ACC112 (cell line): ENCODE results near the gene NAPB.
A peak's percentile ranks its signal among the peaks of the same experiment; 100 is the strongest.

Experiments used
- H2AFZ ChIP-seq: fragments of 200-600 bp; sonication (generic); one replicate; pipeline ENCODE4 v1.6.0; 2017; ENCODE audit warnings: antibody characterized with exemption, low read length; ENCODE audit not compliant: unreplicated experiment
- H3K27ac ChIP-seq: fragments of 200-600 bp; sonication (generic); 2 replicates; pipeline ENCODE4 v1.5.1; 2014; ENCODE audit warnings: low read depth, mild to moderate bottlenecking, antibody characterized with exemption, low read length, moderate library complexity
- H3K27me3 ChIP-seq: fragments of 200-600 bp; sonication (generic); 2 replicates; pipeline ENCODE4 v1.6.1; 2014; ENCODE audit warnings: mild to moderate bottlenecking, antibody characterized with exemption, low read length, moderate library complexity, mixed read lengths; ENCODE audit not compliant: insufficient read depth
- H3K36me3 ChIP-seq: fragments of 200-600 bp; sonication (generic); 2 replicates; pipeline ENCODE4 v1.6.1; 2016; ENCODE audit warnings: mild to moderate bottlenecking, antibody characterized with exemption, low read length, moderate library complexity, mixed read lengths; ENCODE audit not compliant: insufficient read depth
- H3K4me1 ChIP-seq: fragments of 200-600 bp; sonication (generic); one replicate; pipeline ENCODE4 v1.6.1; 2016; ENCODE audit warnings: low read length, mixed read lengths; ENCODE audit not compliant: insufficient read depth, unreplicated experiment, control insufficient read depth
- H3K4me3 ChIP-seq: fragments of 200-600 bp; sonication (generic); 2 replicates; pipeline ENCODE4 v1.5.1; 2014; ENCODE audit warnings: mild to moderate bottlenecking, low read depth, low read length
- H3K79me2 ChIP-seq: fragments of 200-600 bp; sonication (generic); one replicate; pipeline ENCODE4 v1.6.0; 2016; ENCODE audit warnings: low read length; ENCODE audit not compliant: control insufficient read depth, unreplicated experiment, insufficient read depth

The NAPB gene

DNA sequence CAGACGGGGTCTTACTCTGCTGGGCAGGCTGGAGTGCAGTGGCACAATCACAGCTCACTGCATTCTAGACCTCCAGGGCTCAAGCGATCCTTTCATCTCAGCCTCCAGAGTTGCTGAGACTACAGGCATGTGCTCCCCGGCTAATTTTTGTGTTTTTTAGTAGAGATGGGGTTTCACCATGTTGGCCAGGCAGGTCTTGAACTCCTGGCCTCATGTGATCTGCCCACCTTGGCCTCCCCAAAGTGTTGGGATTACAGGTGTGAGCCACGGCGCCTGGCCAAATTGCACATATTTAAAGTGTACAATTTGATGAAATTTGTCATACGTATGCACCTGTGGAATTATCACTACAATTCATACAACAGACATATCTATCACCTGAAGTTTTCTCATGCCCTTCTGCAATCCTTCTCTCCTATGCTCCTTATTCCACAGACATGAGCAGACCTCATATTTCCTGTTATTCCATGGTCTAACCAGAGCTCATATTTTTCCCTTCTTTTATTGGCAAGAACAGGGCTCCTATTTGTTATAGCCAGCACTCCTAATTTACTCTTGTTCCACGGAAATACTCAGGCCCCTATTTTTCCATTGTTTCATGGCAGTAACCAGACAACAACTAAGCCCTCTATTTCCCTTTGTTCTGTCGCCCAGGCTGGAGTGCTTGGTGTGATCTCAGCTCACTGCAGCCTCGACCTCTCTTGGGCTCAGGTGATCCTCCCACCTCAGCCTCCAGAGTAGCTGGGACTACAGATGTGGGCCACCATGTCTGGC, 16.0 kb upstream of the NAPB start:
- H3K4me3 ChIP-seq = no peak overlapping the region
- H2AFZ ChIP-seq = no peak overlapping the region
- H3K79me2 ChIP-seq = no peaks in the 10 kb centered on the region
- no peaks in the 10 kb centered on the region for H3K36me3 ChIP-seq
- H3K27ac ChIP-seq = no peak overlapping the region
- H3K27me3 ChIP-seq = peaks cover 21% of the 10 kb centered on the region
- no peaks in the 10 kb centered on the region for H3K4me1 ChIP-seq

DNA sequence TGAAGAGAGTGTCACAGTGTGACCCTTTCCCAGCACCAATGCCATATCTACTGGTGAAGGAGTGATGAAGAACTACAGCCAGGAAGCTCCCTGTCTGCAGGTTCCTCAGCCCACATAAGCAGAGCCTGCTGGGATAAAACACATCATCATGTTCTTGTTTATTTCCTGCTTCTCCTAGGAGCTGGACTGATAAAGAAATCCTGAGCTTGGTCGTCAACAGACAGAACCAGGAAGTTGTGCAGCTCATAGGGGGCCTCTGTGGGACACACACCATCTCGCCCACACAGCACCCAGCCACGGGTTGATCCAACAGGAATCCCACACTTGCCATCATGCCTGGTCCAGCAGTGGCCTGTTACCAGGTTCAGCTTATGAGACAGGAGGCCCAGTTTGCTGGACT, 15.4 kb upstream of the NAPB start:
- no peak overlapping the region for H3K27ac ChIP-seq
- H3K36me3 ChIP-seq = no peaks in the 10 kb centered on the region
- no peak overlapping the region for H3K4me3 ChIP-seq
- peaks cover 21% of the 10 kb centered on the region for H3K27me3 ChIP-seq
- H3K4me1 ChIP-seq = no peaks in the 10 kb centered on the region
- H3K79me2 ChIP-seq = no peaks in the 10 kb centered on the region
- H2AFZ ChIP-seq = no peak overlapping the region

DNA sequence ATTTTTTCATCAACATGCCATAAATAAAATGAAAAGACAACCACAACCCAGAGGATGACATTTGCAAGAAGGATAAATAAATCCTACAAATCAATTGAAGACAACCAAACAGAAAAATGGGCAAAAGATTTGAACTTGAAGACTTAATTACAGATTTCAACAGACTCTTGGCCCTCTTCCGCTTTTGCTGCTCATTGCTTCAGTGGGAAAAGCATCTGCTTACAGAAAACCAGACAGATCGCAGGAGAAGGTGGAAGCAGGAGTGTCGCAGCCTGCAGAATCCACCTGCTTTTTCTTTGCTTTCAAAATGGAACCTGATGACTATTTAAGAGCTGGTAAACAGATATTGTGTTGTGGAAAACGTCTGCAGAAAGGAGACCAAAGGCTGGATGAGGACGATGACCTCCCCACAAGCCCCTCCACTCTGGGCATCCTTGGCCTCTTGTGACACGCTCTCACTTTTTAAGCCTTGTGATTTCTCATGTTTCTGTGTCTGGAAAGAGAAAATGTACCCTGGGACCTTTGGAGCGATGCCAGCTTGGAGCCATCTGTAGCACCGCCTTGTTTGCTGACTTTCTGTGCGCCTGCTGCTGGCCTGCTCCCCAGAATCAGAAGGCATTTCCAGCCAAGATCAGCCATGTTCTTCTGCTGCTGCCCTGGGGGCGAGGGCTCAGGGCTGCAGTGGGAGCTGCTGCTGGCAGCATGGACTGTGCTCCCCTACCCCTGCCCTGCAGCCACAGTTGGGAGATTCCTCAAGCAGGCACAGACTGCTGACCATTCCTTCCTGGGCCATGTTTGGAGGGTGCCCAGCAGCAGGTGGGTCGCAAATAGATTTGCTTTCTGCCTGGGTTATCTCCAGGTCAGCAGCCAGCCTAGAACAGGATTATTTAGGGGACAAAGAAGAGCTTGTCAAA, 14.6 kb upstream of the NAPB start:
- Histone ChIP-seq H3K4me3 (no peak overlapping the region), H2AFZ (no peak overlapping the region), H3K36me3 (no peaks in the 10 kb centered on the region), H3K4me1 (no peaks in the 10 kb centered on the region), H3K79me2 (no peaks in the 10 kb centered on the region), H3K27ac (no peak overlapping the region), H3K27me3 (peaks cover 21% of the 10 kb centered on the region)

DNA sequence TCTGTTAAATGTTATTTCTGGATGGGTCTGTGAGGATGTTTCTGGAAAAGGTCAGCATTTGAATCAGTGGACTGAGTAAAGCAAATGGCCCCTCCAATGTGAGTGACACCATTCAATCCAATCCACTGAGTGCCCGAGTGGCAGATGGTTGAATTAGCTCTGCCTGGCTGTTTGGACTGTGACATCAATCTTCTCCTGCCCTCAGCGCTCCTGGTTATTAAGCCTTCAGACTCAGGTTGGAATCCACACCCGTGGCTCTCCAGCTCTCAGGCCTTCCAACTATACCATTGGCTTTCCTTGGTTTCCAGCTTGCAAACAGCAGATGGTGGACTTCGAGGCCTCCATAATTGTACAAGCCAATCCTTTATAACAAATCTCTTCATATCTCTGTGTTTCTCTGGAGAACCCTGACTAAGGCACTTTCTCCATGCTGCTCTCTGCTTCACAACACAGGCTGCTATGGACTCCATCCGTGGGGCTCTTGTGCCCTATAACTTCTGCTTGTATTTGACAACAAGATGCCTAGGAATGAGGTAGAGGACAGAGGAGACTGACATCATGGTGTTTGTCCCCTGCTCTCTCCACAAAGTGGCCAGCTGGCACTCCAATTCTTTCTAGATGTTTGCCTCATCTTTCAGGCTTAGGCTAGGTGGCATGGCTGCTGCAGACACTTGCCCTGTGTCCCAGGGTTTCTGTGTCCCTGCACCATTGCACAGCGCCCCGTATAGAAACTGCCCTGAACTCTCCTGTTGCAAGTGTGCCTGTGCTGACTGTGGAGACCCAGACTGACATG, 13.4 kb upstream of the NAPB start:
- Histone ChIP-seq H2AFZ (no peak overlapping the region), H3K36me3 (no peaks in the 10 kb centered on the region), H3K27me3 (peaks cover 21% of the 10 kb centered on the region), H3K4me3 (no peak overlapping the region), H3K79me2 (no peaks in the 10 kb centered on the region), H3K27ac (no peak overlapping the region), H3K4me1 (no peaks in the 10 kb centered on the region)

DNA sequence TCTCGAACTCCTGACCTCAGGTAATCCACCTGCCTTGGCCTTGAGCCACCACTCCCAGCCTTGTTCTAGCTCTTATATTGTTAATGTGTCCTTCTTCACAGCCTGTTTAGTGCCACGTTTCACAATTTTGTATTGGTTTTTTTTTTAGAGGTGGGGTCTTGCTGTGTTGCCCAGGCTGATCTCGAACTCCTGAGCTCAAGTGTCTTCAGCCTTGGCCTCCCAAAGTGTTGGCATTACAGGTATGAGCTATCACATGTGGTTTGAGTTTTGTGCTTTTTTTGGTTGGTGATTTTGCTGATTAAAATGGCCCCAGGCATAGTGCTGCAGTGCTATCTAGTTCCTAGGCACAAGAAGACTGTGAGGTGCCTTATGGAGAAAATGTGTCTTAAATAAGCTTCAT, 12.3 kb upstream of the NAPB start:
- Histone ChIP-seq H3K4me3 (no peak overlapping the region), H2AFZ (no peak overlapping the region), H3K36me3 (no peaks in the 10 kb centered on the region), H3K79me2 (no peaks in the 10 kb centered on the region), H3K27me3 (peaks cover 21% of the 10 kb centered on the region), H3K27ac (no peak overlapping the region), H3K4me1 (no peaks in the 10 kb centered on the region)

DNA sequence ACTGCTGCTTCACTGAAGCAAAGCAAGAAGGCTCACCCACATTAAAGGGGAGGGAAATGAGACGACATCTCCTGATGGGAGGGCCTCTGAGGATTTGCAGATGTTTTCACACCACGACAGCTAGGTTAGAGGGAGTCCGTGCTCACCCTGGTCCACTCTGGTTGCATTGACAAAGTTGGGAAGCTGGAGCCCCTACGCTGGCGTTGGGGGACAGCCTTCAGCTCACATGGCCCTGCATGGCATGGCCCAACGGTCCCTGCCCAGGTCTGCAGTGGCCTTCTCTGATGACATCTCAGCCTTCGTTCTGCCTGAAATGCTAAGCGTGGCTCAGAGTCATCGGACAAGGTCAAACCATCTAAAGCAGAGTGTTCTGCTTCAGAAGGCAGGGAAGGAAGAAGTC, 3.8 kb upstream of the NAPB start:
- Histone ChIP-seq H3K27me3 (0 out of 2 replicates have a peak, but pooled peaks cover 5% of the 10 kb centered on the region), H2AFZ (no peak overlapping the region), H3K4me3 (no peak overlapping the region), H3K4me1 (peaks cover 3% of the 10 kb centered on the region), H3K36me3 (no peaks in the 10 kb centered on the region), H3K27ac (no peak overlapping the region), H3K79me2 (peaks cover 11% of the 10 kb centered on the region)

DNA sequence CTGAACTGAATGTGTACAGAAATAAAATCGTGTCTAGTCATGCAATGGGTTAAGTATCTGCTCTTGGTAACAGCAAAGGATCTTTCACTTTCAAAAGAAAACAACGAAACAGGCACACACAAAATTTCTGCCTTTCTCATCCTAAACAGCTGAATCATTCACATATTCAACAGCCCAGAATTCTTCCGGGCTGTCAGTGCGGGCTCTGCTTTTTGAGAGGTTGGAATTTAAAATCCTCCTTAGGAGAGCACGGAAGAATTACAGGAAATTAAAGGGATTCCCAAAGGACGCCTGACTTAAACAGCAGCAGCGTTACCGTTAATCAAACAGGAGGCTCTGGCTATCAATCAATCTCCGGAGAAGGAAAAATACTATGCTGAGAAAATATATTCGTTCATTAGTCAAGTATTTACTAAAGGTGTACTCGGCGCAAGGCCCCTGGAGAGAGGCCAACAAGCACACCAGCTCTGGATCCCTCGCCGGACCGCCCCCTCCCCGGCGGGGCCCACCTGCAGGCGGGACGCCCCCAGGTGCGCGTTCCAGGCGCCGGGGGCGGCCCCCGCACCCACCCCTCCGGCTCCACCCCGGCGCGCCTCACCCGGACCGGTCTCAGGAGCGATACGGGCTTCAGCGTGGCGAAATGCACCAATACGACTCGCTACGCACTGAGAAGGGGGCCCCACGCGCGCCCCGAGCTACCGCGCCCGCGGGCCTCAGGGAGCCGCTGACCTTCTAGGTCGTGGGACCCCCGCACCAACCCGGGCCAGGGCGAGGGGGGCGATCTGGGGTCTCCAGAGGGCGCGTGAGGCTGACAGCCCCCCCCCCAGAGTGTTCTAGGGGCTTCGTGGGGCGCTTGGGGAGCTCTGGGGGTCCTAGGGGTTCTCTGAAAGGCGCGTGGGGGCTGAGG, 1.0 kb downstream of the NAPB start:
- Histone ChIP-seq H3K79me2 (peaks cover 55% of the 10 kb centered on the region), H3K4me3 (peak overlapping the region; percentile 80), H3K36me3 (no peaks in the 10 kb centered on the region), H2AFZ (peak overlapping the region; percentile 43), H3K27ac (peak overlapping the region; percentile 78), H3K27me3 (0 out of 2 replicates have a peak, but pooled peaks cover 5% of the 10 kb centered on the region), H3K4me1 (peaks cover 7% of the 10 kb centered on the region)

DNA sequence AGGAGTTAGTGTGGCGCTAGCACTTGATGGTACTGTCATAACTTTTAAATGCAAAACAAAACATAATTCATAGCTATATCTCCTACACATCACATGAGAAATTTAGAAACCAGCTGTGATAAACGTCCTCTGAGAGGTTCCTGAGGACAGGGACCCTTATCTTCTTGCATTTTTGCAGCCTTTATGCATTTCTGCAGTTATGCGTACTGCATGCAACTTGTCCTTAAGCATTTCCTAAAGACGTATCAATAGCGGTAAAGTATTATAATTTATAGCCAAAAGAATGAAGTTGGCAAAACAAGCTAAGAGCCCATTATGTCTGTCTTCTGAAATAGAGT, 1.7 kb downstream of the NAPB start:
- Histone ChIP-seq H3K4me3 (peak overlapping the region; percentile 80), H3K27ac (peak overlapping the region; percentile 78), H3K27me3 (0 out of 2 replicates have a peak, but pooled peaks cover under 1% of the 10 kb centered on the region), H2AFZ (peak overlapping the region; percentile 43), H3K4me1 (peaks cover 7% of the 10 kb centered on the region), H3K36me3 (no peaks in the 10 kb centered on the region), H3K79me2 (peaks cover 60% of the 10 kb centered on the region)

DNA sequence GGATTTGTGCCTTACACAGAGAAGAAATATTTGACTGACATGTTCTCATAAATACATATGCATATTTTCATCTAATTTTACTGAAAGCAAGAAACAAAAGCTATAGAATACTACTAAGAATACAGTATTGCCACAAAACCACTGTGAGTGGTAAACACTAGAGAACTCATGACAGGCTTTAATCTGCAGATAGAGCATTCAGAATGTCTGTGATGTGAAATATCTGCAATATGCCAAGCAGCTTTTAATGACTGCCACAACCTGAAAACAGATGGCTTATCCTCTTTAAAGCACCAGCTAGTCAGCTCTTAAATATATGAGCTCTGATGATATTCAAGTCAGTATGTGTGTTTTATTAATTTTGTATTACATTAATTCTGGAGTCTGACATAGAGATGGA, 3.4 kb downstream of the NAPB start:
- Histone ChIP-seq H3K4me3 (no peak overlapping the region), H3K27ac (no peak overlapping the region), H2AFZ (no peak overlapping the region), H3K36me3 (no peaks in the 10 kb centered on the region), H3K4me1 (peaks cover 7% of the 10 kb centered on the region), H3K27me3 (no peaks in the 10 kb centered on the region), H3K79me2 (peaks cover 77% of the 10 kb centered on the region)
